Stimulated activated naive CD8-positive, alpha-beta T cell treated with anti-CD3 and anti-CD28 coated beads, Interleukin-15, amount 100 ng/mL, for 72 hours (primary cell): ENCODE measurements around the gene PIGN.
"Not testable (repeated sequence)": the region's sequence is repeated elsewhere in the genome, so short reads cannot be mapped to it uniquely, and the experiment has no call there.

Source experiments
- ATAC-seq: fragments of 150-1000 bp; cut with Tn5 transposase; 2 replicates; pipeline ENCODE4 v1.10.0; 2021; ENCODE audit warnings: mild to moderate bottlenecking, moderate library complexity
- DNase-seq, 2 donors: peaks; one replicate each; pipeline ENCODE4 v3.0.0; 2021 to 2022
- H3K27ac Mint-ChIP-seq, 2 donors: one replicate each; pipeline ENCODE4 v1.8.0; 2022; ENCODE audit warnings: mild to moderate bottlenecking in 2 of 2, mixed read lengths in 2 of 2, moderate library complexity in 2 of 2
- H3K27me3 Mint-ChIP-seq: one replicate; pipeline ENCODE4 v1.8.0; 2022; ENCODE audit warnings: mixed read lengths
- H3K4me1 Mint-ChIP-seq: one replicate; pipeline ENCODE4 v1.8.0; 2022; ENCODE audit warnings: mild to moderate bottlenecking, mixed read lengths
- H3K4me3 Mint-ChIP-seq, 2 donors: one replicate each; pipeline ENCODE4 v1.8.0; 2022; ENCODE audit warnings: mild to moderate bottlenecking in 2 of 2, mixed read lengths in 2 of 2, moderate library complexity in 1 of 2
- H3K9me3 Mint-ChIP-seq, 2 donors: one replicate each; pipeline ENCODE4 v1.8.0; 2022; ENCODE audit warnings: mixed read lengths in 2 of 2

The PIGN gene

DNA sequence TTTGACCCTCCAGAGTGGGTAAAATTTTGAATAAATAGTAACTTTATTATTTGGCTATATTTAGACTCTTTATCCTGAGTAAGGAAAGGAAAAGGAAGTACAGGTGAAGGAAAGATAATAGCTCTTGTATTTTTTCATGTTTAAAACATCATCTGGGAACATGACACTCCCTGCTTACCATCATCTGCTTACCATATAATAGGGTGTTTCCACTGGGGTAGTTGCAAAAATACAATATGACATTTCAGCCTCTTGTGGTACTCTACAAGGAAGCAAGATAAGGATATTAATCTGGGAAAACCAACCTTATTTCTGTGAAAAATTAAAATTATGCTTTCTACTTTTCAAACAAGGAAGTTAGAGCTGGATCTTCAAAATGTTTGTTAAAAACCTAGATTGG, 10.1 kb upstream of the PIGN start:
- DNase-seq (no peak), ATAC-seq (no peak)
- Mint-ChIP-seq H3K4me1 (peaks cover 72% of the 10 kb centered on the region), H3K9me3 (no peaks in the 10 kb centered on the region), H3K27me3 (no peaks in the 10 kb centered on the region), H3K27ac (no peak overlapping the region), H3K4me3 (no peak overlapping the region)

DNA sequence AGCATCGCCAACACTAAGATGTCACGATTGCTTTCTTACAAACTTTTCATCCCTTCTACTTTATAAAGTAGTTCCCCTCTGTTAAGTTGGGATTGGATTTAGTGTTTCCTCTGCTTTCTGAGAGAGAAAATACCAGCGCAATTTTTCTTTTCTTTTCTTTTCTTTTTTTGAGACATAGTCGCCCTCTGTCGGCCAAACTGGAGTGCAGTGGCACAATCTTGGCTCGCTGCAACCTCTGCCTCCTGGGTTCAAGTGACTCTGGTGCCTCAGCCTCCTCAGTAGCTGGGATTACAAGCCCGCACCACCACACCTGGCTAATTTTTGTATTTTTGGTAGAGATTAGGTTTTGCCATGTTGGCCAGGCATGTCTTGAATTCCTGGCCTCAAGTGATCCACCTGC, 9.2 kb upstream of the PIGN start:
- H3K4me1 Mint-ChIP-seq, result peaks cover 81% of the 10 kb centered on the region
- H3K4me3 Mint-ChIP-seq, result no peak overlapping the region
- no peaks in the 10 kb centered on the region for H3K9me3 Mint-ChIP-seq
- DNase-seq (no peak), ATAC-seq (no peak)
- H3K27ac Mint-ChIP-seq, result no peak overlapping the region
- no peaks in the 10 kb centered on the region for H3K27me3 Mint-ChIP-seq

DNA sequence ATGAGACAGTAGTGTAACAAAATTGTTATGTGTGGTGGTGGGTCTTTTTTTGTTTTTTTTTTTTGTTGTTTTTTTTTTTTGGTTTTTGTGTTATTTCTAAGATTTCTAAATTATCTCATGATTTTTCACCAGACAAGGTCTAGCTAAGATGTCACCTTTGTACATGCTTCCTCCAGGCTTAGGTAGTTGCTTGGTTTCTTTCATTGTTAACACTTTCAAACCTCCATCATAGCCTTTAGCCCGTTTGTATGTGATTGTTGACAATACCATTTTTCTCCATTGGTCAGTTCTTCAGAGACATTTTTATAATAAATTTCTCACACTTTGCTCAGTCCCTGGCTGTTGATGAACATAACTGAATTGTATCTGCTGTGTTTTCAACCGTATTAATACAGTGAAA, 2.4 kb upstream of the PIGN start:
- DNase-seq (no peak), ATAC-seq (no peak)
- H3K27ac Mint-ChIP-seq, result no peak overlapping the region
- peak overlapping the region; percentile 72 to 98 for H3K4me3 Mint-ChIP-seq
- H3K27me3 Mint-ChIP-seq, result no peaks in the 10 kb centered on the region
- H3K9me3 Mint-ChIP-seq, result no peaks in the 10 kb centered on the region
- H3K4me1 Mint-ChIP-seq, result peaks cover 65% of the 10 kb centered on the region

DNA sequence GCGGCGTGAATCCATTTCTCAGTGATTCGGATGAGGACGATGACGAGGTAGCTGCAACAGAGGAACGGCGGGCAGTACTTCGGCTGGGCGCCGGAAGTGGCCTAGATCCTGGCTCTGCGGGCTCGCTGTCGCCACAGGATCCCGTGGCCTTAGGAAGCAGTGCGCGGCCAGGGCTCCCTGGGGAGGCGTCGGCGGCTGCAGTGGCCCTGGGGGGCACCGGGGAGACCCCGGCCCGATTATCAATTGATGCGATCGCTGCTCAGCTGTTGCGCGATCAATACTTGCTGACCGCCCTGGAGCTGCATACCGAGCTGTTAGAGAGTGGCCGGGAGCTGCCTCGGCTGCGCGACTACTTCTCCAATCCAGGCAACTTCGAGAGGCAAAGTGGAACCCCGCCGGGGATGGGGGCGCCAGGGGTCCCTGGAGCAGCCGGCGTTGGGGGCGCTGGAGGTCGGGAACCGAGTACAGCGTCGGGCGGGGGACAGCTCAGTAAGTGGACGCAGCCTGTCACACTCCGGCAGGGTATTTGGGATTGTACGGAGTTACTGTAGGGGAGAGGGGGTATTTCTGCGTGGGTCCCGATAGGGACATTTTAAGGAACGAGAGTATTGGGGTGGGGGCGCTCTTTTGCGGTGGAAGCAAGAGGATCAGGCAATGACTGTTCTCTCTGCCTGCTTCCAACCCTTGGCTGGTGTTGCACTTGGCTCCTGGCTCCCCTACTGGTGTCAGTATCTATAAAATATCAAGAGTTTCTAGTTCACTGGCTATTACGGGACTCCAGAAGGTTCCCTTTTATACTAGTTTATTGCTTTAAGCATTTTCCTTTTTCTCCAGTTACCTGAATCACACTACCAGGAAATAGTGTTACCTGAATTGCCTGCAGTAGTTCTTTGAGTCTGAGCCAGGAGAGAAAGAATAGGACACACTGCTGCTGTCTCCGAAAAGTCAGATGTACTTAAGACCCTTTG, 971 bp upstream of the PIGN start:
- Mint-ChIP-seq H3K4me1 (peaks cover 56% of the 10 kb centered on the region), H3K9me3 (no peaks in the 10 kb centered on the region), H3K27me3 (no peaks in the 10 kb centered on the region), H3K4me3 (peak overlapping the region; percentile 98 to 100), H3K27ac (peak overlapping the region; percentile 98 to 99)
- ATAC-seq (peak; percentile 14), DNase-seq (peak; percentile 21 to 23)

DNA sequence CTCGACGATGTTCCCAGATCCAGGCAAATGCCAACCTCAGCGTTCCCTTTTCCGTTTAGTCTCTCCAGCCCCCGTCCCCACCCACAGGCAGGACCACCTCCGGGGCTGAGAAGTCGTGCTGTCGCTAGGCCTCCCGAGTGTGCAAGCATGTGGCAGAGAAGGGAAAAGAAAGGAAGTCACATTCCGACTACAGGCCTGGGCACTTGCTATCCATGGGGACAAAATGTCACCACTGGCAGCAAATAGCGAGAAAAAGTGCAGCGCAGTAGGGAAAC, 420 bp downstream of the PIGN start:
- DNase-seq, result no peak
- H3K27me3 Mint-ChIP-seq, result no peaks in the 10 kb centered on the region
- H3K4me1 Mint-ChIP-seq, result peaks cover 42% of the 10 kb centered on the region
- no peaks in the 10 kb centered on the region for H3K9me3 Mint-ChIP-seq
- H3K27ac Mint-ChIP-seq, result peak overlapping the region; percentile 98 to 99
- ATAC-seq, result no peak
- peak overlapping the region; percentile 98 to 100 for H3K4me3 Mint-ChIP-seq

DNA sequence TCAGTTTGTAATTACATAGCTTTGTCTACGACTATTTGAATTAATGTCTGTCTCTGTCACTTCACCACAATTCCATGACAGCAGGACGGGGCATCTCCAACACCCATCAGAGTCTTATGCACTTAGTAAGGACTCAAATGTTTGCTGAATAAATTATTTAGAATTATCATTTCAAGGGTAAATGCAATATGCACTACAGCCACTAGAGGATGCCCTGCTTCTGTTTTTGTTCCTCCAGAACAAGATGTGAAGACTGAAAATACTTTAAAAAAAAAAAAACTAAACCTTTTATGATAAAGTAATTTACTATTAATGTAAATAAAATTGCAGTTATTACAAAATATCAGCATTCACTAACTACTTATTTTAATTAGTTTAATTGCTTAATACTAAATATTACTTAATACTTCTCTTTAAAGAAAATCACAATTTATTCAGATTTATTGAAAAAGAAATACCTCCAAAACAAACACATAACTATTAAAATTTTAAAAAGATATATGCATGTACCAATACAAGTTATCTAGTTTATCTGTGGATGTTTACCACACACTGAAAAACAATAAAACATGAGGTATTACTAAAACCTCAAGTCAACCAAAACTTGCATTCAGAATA, 3.2 kb downstream of the PIGN start:
- peak; percentile 12 to 29 for DNase-seq
- ATAC-seq, result no peak
- H3K9me3 Mint-ChIP-seq, result no peaks in the 10 kb centered on the region
- H3K4me1 Mint-ChIP-seq, result peaks cover 15% of the 10 kb centered on the region
- H3K4me3 Mint-ChIP-seq, result no peak overlapping the region
- H3K27me3 Mint-ChIP-seq, result no peaks in the 10 kb centered on the region
- no peak overlapping the region for H3K27ac Mint-ChIP-seq

DNA sequence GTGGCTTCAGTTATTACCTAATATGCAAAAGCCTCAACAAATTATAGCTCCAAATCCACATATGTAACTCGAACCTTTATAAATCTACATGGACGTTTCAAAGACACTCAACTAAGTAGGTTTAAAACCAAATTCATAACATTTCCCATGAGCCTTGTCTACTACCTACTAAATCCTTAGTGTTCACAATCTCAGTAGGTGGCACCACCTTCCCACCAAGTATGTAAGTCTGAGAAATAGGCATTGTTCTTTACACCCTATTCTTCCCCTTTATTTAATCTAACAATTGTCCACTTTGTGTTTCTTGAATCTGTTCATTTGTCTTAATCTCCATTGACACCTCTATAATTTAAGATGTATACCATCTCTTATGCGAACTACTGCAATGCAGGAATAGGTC, 4.6 kb downstream of the PIGN start:
- peaks cover 21% of the 10 kb centered on the region for H3K4me1 Mint-ChIP-seq
- DNase-seq (no peak), ATAC-seq (no peak)
- H3K27ac Mint-ChIP-seq, result no peak overlapping the region
- no peaks in the 10 kb centered on the region for H3K9me3 Mint-ChIP-seq
- no peaks in the 10 kb centered on the region for H3K27me3 Mint-ChIP-seq
- H3K4me3 Mint-ChIP-seq, result no peak overlapping the region

DNA sequence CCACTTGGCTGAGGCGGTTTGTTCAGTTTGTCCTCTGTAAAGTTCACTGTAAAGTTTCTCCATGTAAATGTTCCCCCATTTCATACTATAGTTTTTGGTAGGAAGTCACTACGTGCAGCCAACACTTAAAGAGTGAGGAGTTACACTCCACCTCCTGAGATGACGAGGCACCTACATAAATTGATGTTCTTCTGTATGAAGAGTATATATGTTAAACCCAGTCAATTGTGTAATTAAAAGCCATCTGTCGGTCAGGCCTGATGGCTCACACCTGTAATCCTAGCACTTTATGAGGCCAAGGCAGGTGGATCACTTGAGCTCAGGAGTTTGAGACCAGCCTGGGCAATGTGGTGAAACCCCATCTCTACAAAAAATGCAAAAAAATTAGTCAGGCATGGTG, 7.6 kb downstream of the PIGN start:
- H3K9me3 Mint-ChIP-seq, result no peaks in the 10 kb centered on the region
- no peak overlapping the region for H3K27ac Mint-ChIP-seq
- no peaks in the 10 kb centered on the region for H3K27me3 Mint-ChIP-seq
- DNase-seq (no peak), ATAC-seq (no peak)
- H3K4me3 Mint-ChIP-seq, result no peak overlapping the region
- peaks cover 11% of the 10 kb centered on the region for H3K4me1 Mint-ChIP-seq

DNA sequence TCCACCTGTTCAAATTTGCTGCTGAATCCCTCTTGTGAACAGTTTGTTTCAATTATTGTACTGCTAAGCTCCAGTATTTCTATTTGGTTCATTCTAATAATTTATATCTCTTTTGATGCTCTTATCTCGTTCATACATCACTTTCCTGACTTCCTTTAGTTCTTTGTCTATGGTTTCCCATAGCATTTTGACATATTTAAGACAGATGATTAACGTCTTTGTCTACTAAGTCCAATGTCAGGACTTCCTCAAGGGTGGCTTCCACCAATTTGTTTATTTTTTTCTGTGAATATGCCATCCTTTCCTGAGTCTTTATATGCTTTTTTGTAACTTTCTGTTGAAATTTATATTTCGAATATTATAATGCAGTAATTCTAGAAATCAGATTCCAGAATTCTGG, 9.6 kb downstream of the PIGN start:
- peaks cover 6% of the 10 kb centered on the region for H3K4me1 Mint-ChIP-seq
- ATAC-seq (no peak), DNase-seq (no peak)
- no peak overlapping the region for H3K4me3 Mint-ChIP-seq
- H3K27ac Mint-ChIP-seq, result peak overlapping the region in 1 of 2 donors; percentile 23
- no peaks in the 10 kb centered on the region for H3K9me3 Mint-ChIP-seq
- no peaks in the 10 kb centered on the region for H3K27me3 Mint-ChIP-seq

DNA sequence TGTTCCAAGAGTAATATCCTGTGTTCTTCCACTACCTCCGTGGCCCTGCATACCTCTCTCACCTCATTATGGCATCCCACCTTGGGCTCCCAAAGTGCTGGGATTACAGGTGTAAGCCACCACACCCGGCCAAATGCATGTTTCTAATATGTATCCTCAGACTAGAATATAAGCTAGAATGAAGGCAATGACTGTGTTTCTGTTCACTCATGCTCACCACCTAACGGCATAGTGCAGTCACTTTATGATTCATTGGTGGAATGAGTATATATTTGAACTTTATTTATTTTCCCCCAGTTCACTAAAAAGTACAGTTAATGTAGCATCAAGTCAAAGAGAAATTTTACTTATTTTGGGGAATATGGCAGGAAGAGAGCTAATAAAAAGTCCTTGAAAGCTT, 11.3 kb downstream of the PIGN start:
- no peak overlapping the region for H3K4me3 Mint-ChIP-seq

DNA sequence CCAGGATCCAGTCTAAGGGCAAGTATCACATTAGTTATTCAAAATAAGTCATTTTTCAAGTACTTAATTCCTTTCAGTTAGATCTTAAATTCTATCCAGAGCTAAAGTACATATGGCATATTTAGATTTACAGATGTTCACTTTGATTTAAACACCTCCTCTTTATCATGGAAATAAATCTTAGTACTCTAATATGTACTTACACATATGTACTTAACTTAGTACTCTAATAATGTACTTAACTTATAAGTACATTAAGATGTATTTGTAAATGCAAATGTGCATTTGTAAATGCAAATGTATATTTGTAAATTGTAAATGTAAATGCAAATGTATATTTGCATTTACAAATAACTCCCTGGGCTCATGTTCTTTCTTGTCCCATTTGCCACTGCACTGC, 14.6 kb downstream of the PIGN start:
- Mint-ChIP-seq H3K27me3 (no peaks in the 10 kb centered on the region), H3K4me3 (no peak overlapping the region), H3K27ac (no peak overlapping the region), H3K4me1 (no peaks in the 10 kb centered on the region), H3K9me3 (no peaks in the 10 kb centered on the region)
- ATAC-seq (no peak), DNase-seq (no peak)

More for the DNA sequence above, 11.3 kb downstream of the PIGN start:
- ATAC-seq (peak; percentile 49), DNase-seq (no peak)
- Mint-ChIP-seq H3K27me3 (no peaks in the 10 kb centered on the region), H3K9me3 (no peaks in the 10 kb centered on the region), H3K4me1 (peaks cover 6% of the 10 kb centered on the region), H3K27ac (no peak overlapping the region)

DNA sequence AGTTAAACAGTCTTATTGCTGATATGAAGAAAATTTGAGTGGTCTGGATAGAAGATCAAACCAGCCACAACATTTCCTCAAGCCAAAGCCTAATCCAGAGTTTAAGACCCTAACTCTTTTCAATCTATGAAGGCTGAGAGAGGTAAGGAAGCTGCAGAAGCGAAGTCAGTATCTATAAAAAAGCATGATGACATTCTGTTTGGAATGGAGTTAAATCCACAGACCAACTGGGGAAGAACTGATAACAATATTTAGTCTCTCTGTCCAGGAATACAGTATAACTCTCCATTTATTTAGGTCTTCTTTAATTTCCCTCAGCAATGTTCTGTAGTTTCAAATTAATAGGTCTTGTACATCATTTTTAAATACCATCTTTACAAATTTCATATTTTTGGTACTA, 16.0 kb downstream of the PIGN start:
- H3K27ac Mint-ChIP-seq, result no peak overlapping the region
- H3K4me3 Mint-ChIP-seq, result no peak overlapping the region
- DNase-seq, result no peak
- peaks cover 7 to 8% of the 10 kb centered on the region in 2 donors for H3K9me3 Mint-ChIP-seq
- no peaks in the 10 kb centered on the region for H3K27me3 Mint-ChIP-seq
- H3K4me1 Mint-ChIP-seq, result no peaks in the 10 kb centered on the region
- ATAC-seq, result no peak

DNA sequence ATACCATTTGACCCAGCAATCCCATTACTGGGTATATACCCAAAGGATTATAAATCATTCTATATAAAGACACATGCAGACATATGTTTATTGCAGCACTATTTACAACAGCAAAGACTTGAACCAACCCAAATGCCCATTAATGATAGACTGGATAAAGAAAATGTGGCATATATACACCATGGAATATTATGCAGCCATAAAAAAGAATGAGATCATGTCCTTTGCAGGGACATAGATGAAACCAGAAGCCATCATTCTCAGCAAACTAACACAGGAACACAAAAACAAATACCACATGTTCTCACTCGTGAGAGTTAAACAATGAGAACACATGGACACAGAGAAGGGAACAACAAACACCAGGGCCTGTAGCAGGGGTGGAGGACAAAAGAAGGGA, 20.3 kb downstream of the PIGN start:
- not testable (repeated sequence) for H3K27me3 Mint-ChIP-seq, ATAC-seq, H3K27ac Mint-ChIP-seq, DNase-seq, H3K4me3 Mint-ChIP-seq
- H3K9me3 Mint-ChIP-seq, result peaks cover 20 to 27% of the 10 kb centered on the region in 2 donors
- H3K4me1 Mint-ChIP-seq, result peaks cover 11% of the 10 kb centered on the region

DNA sequence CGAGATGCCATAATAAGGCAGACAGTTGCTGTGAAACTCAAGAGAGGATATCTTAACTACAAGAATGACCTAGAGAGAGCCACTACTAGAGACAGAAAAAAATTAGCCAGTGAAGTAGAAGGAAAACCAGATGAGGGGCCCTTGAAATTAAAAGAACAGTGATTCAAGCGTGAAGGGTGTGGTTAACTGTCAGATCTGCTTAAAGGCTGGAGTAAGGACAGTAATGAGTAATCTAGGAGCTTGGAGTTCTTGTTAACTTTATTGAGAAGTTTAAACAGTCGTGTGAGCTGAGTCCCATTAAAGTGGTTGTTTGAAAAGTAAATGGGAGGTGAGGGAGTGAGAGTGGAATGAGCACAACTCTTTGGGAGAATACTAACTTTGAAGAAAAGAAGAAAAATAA, 21.3 kb downstream of the PIGN start:
- ATAC-seq, result no peak
- Mint-ChIP-seq H3K9me3 (peaks cover 20 to 27% of the 10 kb centered on the region in 2 donors), H3K4me1 (peaks cover 11% of the 10 kb centered on the region), H3K4me3 (no peak overlapping the region), H3K27me3 (no peaks in the 10 kb centered on the region), H3K27ac (no peak overlapping the region)
- no peak for DNase-seq

DNA sequence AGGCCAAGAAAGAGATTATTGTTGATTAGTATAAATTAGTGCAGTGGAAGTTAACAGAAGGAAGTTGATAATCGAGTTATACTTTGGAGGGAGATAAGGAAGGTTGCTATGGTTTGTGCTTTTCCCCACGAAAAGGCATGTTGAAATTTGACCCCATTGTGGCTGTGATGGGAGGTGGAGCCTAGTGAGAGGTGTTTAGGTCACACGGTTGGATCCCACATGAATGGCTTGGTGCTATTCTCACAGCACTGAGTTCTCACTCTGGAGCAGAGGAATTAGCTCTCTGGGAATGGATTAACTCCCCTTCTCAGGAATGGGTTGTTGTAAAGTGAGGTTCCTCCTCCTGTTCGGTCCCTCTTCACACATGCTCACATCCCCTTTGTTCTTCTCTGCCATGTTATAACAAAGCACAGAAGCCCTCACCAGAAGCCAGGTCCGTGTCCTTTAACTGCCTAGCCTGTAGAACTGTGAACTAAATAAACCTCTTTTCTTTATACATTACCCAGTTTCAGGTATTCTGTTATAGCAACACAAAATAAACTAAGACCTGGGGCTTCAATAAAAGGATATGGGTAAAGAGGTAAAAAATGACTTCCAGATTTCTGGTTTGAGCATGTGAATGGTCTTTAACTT, 21.9 kb downstream of the PIGN start:
- no peak for ATAC-seq
- no peak overlapping the region for H3K4me3 Mint-ChIP-seq
- H3K4me1 Mint-ChIP-seq, result peaks cover 11% of the 10 kb centered on the region
- no peak for DNase-seq
- H3K27ac Mint-ChIP-seq, result no peak overlapping the region
- peaks cover 20 to 27% of the 10 kb centered on the region in 2 donors for H3K9me3 Mint-ChIP-seq
- no peaks in the 10 kb centered on the region for H3K27me3 Mint-ChIP-seq

DNA sequence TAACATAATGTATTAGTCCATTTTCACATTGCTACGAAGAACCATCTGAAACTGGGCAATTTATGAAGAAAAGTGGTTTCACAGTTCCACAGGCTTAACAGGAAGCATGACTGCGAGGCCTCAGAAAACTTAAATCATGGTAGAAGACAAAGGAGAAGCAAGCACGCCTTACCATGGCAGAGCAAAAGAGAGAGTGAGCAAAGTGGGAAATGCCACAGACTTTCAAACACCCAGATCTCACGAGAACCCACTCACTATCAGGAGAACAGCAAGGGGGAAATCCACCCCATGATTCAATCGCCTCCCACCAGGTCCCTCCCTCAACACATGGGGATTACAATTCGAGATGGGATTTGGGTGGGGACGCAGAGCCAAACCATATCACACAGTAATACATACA, 22.5 kb downstream of the PIGN start:
- no peak overlapping the region for H3K27ac Mint-ChIP-seq
- H3K27me3 Mint-ChIP-seq, result no peaks in the 10 kb centered on the region
- ATAC-seq (no peak), DNase-seq (no peak)
- H3K9me3 Mint-ChIP-seq, result peaks cover 20 to 27% of the 10 kb centered on the region in 2 donors
- H3K4me1 Mint-ChIP-seq, result peaks cover 11% of the 10 kb centered on the region
- no peak overlapping the region for H3K4me3 Mint-ChIP-seq
